Measurements from ENCODE around the gene MLXIP.
A peak's percentile ranks its signal among the peaks of the same experiment; 100 is the strongest.
"Not testable (repeated sequence)": the region's sequence is repeated elsewhere in the genome, so short reads cannot be mapped to it uniquely, and the experiment has no call there.

MLXIP gene

GRCh38 chr12:122096591-122097149 lies 18.1 kb downstream of the MLXIP start:
- Histone ChIP-seq H3K27me3 (ENCODE audit: control insufficient read depth, insufficient read depth, low read length) (no peaks in the 10 kb centered on the region), H3K9ac (ENCODE audit: low read length) (no peak overlapping the region), H3K4me3 (ENCODE audit: low read length) (no peak overlapping the region), H3K36me3 (ENCODE audit: control insufficient read depth, insufficient read depth, low read length) (no peaks in the 10 kb centered on the region), H3K27ac (ENCODE audit: low read depth, low read length) (peak overlapping the region; percentile 54), H3K4me1 (ENCODE audit: control insufficient read depth, insufficient read depth, low read length) (peaks cover 74% of the 10 kb centered on the region)

GRCh38 chr12:122097584-122097926 lies 19.0 kb downstream of the MLXIP start:
- no peak overlapping the region for H3K9ac ChIP-seq (ENCODE audit: low read length)
- peaks cover 65% of the 10 kb centered on the region for H3K4me1 ChIP-seq (ENCODE audit: control insufficient read depth, insufficient read depth, low read length)

DNA sequence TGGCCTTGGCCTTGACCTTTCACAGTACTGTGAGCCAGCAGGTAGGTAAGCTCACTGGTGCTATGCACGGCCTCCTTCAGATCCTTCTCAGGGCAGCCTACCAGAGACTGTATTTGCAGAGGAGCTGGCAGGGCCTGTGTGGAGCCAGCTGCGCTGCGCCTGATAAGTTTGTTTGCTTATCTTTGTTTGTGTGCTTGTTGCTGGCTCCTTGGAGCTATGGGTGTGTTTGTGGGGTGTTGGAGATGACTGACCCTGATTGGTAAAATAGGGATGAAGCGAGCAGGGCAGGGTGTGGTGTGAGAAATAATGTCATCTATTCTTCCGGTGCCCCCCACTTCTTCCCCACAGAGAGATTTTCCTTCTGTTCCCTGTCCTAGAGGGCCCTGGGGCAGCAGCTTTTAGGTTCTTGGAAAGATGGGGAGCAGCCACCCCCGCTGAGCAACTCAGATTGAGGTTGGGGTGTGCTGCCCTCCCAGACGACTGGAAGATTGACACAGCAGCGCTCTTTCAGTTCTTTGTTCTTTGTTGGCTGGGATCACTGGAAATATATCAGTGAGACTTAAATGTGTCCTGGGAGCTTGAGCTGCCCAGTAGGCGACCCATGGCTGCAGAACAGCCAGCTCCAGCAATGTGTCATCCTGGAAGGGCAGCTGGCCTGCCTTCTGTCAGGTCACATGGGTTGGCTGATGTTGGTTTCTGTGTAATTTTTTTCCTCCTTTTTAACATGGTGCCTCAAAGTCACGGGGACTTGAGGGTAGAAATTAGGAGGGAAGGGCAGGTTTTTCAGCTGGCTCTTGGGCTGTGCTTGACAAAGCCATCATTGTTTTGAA lies 19.6 kb downstream of the MLXIP start:
- Histone ChIP-seq H3K4me1 (ENCODE audit: control insufficient read depth, insufficient read depth, low read length) (peaks cover 59% of the 10 kb centered on the region), H3K4me3 (ENCODE audit: low read length) (peak overlapping the region; percentile 25), H3K36me3 (ENCODE audit: control insufficient read depth, insufficient read depth, low read length) (peaks cover 2% of the 10 kb centered on the region), H3K27me3 (ENCODE audit: control insufficient read depth, insufficient read depth, low read length) (no peaks in the 10 kb centered on the region), H3K9ac (ENCODE audit: low read length) (no peak overlapping the region), H3K27ac (ENCODE audit: low read depth, low read length) (peak overlapping the region; percentile 82)

More at GRCh38 chr12:122097584-122097926, 19.0 kb downstream of the MLXIP start:
- Histone ChIP-seq H3K36me3 (ENCODE audit: control insufficient read depth, insufficient read depth, low read length) (no peaks in the 10 kb centered on the region), H3K27me3 (ENCODE audit: control insufficient read depth, insufficient read depth, low read length) (no peaks in the 10 kb centered on the region), H3K27ac (ENCODE audit: low read depth, low read length) (peak overlapping the region; percentile 82), H3K4me3 (ENCODE audit: low read length) (peak overlapping the region; percentile 25)

- H3K9ac ChIP-seq (ENCODE audit: low read length): no peak overlapping the region
- H3K36me3 ChIP-seq (ENCODE audit: control insufficient read depth, insufficient read depth, low read length): peaks cover 2% of the 10 kb centered on the region
- H3K4me3 ChIP-seq (ENCODE audit: low read length): no peak overlapping the region
- H3K27ac ChIP-seq (ENCODE audit: low read depth, low read length): peak overlapping the region; percentile 82
- no peaks in the 10 kb centered on the region for H3K27me3 ChIP-seq (ENCODE audit: control insufficient read depth, insufficient read depth, low read length)
- peaks cover 53% of the 10 kb centered on the region for H3K4me1 ChIP-seq (ENCODE audit: control insufficient read depth, insufficient read depth, low read length)
Observed at GRCh38 chr12:122099280-122099749, 20.8 kb downstream of the MLXIP start.

DNA sequence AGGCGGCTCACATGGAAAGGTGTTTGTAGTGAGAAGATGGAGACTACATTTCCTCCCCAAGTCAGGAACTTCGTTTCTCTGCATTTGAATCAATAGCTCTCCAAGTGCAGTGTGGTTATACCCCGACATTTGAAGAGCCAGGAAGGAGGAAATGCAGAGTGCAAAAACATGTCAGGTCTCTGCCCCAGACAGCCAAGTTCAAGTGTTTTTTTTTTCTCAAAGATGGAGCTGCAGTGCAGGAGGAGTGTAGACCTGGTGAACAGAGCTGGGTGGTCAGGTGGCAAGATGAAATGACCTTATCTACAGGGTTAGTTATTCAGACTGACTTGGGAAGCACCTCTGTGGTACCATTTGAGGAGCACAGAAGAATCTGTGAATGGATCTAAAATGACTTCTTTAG lies 21.3 kb downstream of the MLXIP start:
- peaks cover 50% of the 10 kb centered on the region for H3K4me1 ChIP-seq (ENCODE audit: control insufficient read depth, insufficient read depth, low read length)
- H3K27ac ChIP-seq (ENCODE audit: low read depth, low read length): peak overlapping the region; percentile 82
- peaks cover 2% of the 10 kb centered on the region for H3K36me3 ChIP-seq (ENCODE audit: control insufficient read depth, insufficient read depth, low read length)
- no peaks in the 10 kb centered on the region for H3K27me3 ChIP-seq (ENCODE audit: control insufficient read depth, insufficient read depth, low read length)
- H3K9ac ChIP-seq (ENCODE audit: low read length): no peak overlapping the region
- H3K4me3 ChIP-seq (ENCODE audit: low read length): no peak overlapping the region

GRCh38 chr12:122100568-122100967 lies 22.0 kb downstream of the MLXIP start:
- H3K9ac ChIP-seq (ENCODE audit: low read length): no peak overlapping the region
- H3K27me3 ChIP-seq (ENCODE audit: control insufficient read depth, insufficient read depth, low read length): no peaks in the 10 kb centered on the region
- H3K4me3 ChIP-seq (ENCODE audit: low read length): no peak overlapping the region
- H3K36me3 ChIP-seq (ENCODE audit: control insufficient read depth, insufficient read depth, low read length): peaks cover 2% of the 10 kb centered on the region
- H3K27ac ChIP-seq (ENCODE audit: low read depth, low read length): no peak overlapping the region
- peaks cover 53% of the 10 kb centered on the region for H3K4me1 ChIP-seq (ENCODE audit: control insufficient read depth, insufficient read depth, low read length)

DNA sequence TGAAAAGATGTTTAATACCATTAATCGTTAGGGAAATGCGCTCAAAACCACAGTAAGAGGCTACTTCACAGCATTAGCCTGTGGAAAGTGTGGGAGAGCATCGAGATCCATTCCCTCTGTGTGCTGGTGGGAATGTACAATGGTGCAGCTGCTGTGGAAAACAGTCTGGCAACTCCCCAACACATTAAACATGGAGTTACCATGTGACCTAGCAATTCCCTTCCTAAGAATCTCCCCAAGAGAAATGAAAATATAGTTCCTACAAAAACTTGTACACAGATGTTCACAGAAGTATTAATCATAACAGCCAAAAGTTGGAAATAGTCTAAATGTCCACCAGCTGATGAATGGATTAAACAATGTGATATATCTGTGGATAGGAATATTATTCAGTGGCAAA lies 23.8 kb downstream of the MLXIP start:
- Histone ChIP-seq H3K9ac (ENCODE audit: low read length) (no peak overlapping the region), H3K4me3 (ENCODE audit: low read length) (no peak overlapping the region), H3K4me1 (ENCODE audit: control insufficient read depth, insufficient read depth, low read length) (peaks cover 55% of the 10 kb centered on the region), H3K27me3 (ENCODE audit: control insufficient read depth, insufficient read depth, low read length) (no peaks in the 10 kb centered on the region), H3K27ac (ENCODE audit: low read depth, low read length) (no peak overlapping the region), H3K36me3 (ENCODE audit: control insufficient read depth, insufficient read depth, low read length) (peaks cover 2% of the 10 kb centered on the region)

GRCh38 chr12:122104844-122105243 lies 26.3 kb downstream of the MLXIP start:
- peaks cover 2% of the 10 kb centered on the region for H3K36me3 ChIP-seq (ENCODE audit: control insufficient read depth, insufficient read depth, low read length)
- H3K27me3 ChIP-seq (ENCODE audit: control insufficient read depth, insufficient read depth, low read length): no peaks in the 10 kb centered on the region
- peaks cover 37% of the 10 kb centered on the region for H3K4me1 ChIP-seq (ENCODE audit: control insufficient read depth, insufficient read depth, low read length)
- peak overlapping the region; percentile 56 for H3K27ac ChIP-seq (ENCODE audit: low read depth, low read length)
- no peak overlapping the region for H3K9ac ChIP-seq (ENCODE audit: low read length)
- H3K4me3 ChIP-seq (ENCODE audit: low read length): no peak overlapping the region

DNA sequence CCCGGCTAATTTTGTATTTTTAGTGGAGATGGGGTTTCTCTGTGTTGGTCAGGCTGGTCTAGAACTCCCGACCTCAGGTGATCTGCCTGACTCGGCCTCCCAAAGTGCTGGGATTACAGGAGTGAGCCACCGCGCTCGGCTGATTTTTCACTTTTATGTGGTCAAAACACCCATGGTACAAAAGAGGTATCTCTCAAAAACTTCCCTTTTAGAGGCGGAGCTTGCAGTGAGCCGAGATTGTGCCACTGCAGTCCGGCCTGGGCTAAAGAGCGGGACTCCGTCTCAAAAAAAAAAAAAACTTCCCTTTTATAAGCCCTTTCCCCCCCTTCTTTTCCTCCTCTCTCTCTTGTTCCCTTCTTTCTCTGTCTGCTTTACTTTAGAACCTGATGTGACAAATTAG lies 26.9 kb downstream of the MLXIP start:
- peak overlapping the region; percentile 78 for H3K27ac ChIP-seq (ENCODE audit: low read depth, low read length)

GRCh38 chr12:122106843-122107242 lies 28.3 kb downstream of the MLXIP start:
- Histone ChIP-seq H3K9ac (ENCODE audit: low read length) (no peak overlapping the region), H3K36me3 (ENCODE audit: control insufficient read depth, insufficient read depth, low read length) (peaks cover 2% of the 10 kb centered on the region), H3K27me3 (ENCODE audit: control insufficient read depth, insufficient read depth, low read length) (no peaks in the 10 kb centered on the region), H3K4me3 (ENCODE audit: low read length) (no peak overlapping the region), H3K27ac (ENCODE audit: low read depth, low read length) (peak overlapping the region; percentile 68), H3K4me1 (ENCODE audit: control insufficient read depth, insufficient read depth, low read length) (peaks cover 34% of the 10 kb centered on the region)

More for the DNA sequence above, 26.9 kb downstream of the MLXIP start:
- Histone ChIP-seq H3K4me1 (ENCODE audit: control insufficient read depth, insufficient read depth, low read length) (peaks cover 34% of the 10 kb centered on the region), H3K4me3 (ENCODE audit: low read length) (peak overlapping the region; percentile 10)
- not testable (repeated sequence) for H3K36me3 ChIP-seq (ENCODE audit: control insufficient read depth, insufficient read depth, low read length); H3K9ac ChIP-seq (ENCODE audit: low read length); H3K27me3 ChIP-seq (ENCODE audit: control insufficient read depth, insufficient read depth, low read length)

DNA sequence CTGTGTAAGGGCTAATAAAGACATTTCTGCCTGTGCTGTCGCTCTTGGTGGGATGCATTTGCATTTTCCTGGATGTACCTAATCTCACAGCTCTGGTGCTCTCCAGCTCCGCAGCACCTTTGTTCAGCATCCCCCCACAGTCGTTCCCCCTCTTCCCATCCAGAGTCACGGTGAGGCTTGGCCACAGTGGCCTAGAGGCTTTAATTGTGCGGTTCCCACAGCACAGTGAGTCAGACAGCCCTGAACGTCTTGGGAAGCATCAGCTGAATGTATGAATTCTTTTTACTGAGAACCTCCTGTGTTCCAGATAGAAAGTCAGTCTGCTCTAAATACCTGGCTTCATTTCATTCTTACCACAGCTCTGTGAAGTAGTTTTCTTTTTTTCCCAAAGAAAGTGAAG lies 28.7 kb downstream of the MLXIP start:
- H3K9ac ChIP-seq (ENCODE audit: low read length): no peak overlapping the region
- H3K27ac ChIP-seq (ENCODE audit: low read depth, low read length): peak overlapping the region; percentile 68
- H3K36me3 ChIP-seq (ENCODE audit: control insufficient read depth, insufficient read depth, low read length): peaks cover 2% of the 10 kb centered on the region
- H3K27me3 ChIP-seq (ENCODE audit: control insufficient read depth, insufficient read depth, low read length): no peaks in the 10 kb centered on the region
- peaks cover 34% of the 10 kb centered on the region for H3K4me1 ChIP-seq (ENCODE audit: control insufficient read depth, insufficient read depth, low read length)
- H3K4me3 ChIP-seq (ENCODE audit: low read length): no peak overlapping the region

DNA sequence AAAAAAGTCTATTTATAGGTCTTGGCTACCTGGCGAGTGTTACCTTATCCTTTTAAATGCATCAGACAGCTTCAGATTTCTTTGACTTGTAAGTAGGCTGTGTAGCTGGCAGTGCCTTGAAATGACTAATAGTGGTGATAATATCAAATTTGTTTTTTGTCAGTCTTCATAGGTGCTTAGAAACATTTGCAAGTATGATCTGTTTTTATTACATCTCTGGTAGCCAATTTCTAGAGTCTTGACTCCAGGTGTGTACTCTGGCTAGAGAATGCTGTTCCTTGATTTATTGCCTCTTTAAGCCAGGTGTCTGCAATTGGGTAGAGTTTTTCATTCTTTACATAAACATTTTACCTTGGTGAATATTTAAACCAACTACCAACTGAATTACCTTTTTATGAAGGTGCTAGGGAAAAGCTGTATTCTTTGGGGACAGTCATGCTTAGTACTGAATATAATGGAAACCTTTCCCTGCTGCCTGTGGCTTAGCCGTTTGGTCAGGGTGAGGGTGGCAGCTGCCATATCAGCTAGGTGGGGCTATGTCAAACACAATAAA lies 32.6 kb downstream of the MLXIP start:
- Histone ChIP-seq H3K27me3 (ENCODE audit: control insufficient read depth, insufficient read depth, low read length) (no peaks in the 10 kb centered on the region), H3K27ac (ENCODE audit: low read depth, low read length) (no peak overlapping the region), H3K4me1 (ENCODE audit: control insufficient read depth, insufficient read depth, low read length) (peaks cover 14% of the 10 kb centered on the region), H3K9ac (ENCODE audit: low read length) (no peak overlapping the region), H3K36me3 (ENCODE audit: control insufficient read depth, insufficient read depth, low read length) (no peaks in the 10 kb centered on the region), H3K4me3 (ENCODE audit: low read length) (no peak overlapping the region)

Data from rectal smooth muscle tissue (tissue), 1 donor.